Psoas muscle (tissue), 8 donors: ENCODE data around the gene PASK. TPM values are rescaled to one million over a fixed set of nuclear protein-coding genes. Genes with fewer than 3 reads are reported as not detected.

ENCODE experiments used
- ATAC-seq, 4 donors: fragments of 200-7000 bp; cut with Tn5 transposase; one replicate each; pipeline ENCODE4 v1.9.1; 2020; ENCODE audit warnings: moderate library complexity in 3 of 4, mild to moderate bottlenecking in 2 of 4
- DNase-seq, 2 donors: peaks; one replicate each; pipeline ENCODE4 v3.0.0-alpha.2; 2020
- H3K27ac ChIP-seq: fragments of 200-600 bp; one replicate; pipeline ENCODE4 v1.8.0; 2022
- H3K27me3 ChIP-seq, 3 donors: fragments of 200-600 bp in 1 of 3; one replicate each; pipeline versions ENCODE4 v1.6.1 to v1.8.0; 2013 to 2022; ENCODE audit warnings: low read length in 2 of 3, mild to moderate bottlenecking in 2 of 3, moderate library complexity in 1 of 3; ENCODE audit not compliant: insufficient read depth in 3 of 3
- H3K36me3 ChIP-seq, 2 donors: fragments of 200-600 bp in 1 of 2; one replicate each; pipeline versions ENCODE4 v1.6.1 to v1.8.0; 2013 to 2022; ENCODE audit warnings: low read depth in 1 of 2, mild to moderate bottlenecking in 1 of 2, moderate library complexity in 1 of 2; ENCODE audit not compliant: insufficient read depth in 1 of 2
- H3K4me1 ChIP-seq: fragments of 200-600 bp; one replicate; pipeline ENCODE4 v1.8.0; 2022
- H3K4me3 ChIP-seq: fragments of 200-600 bp; one replicate; pipeline ENCODE4 v1.8.0; 2022; ENCODE audit warnings: mild to moderate bottlenecking
- H3K9me3 ChIP-seq: fragments of 200-600 bp; one replicate; pipeline ENCODE4 v1.8.0; 2022
- CTCF ChIP-seq: fragments of 200-600 bp; IDR thresholded peaks from one replicate; pipeline ENCODE4 v1.8.0; 2022; ENCODE audit warnings: antibody characterized with exemption
- WGBS, 3 donors: extraction: QIAGEN DNeasy Blood & Tissue Kit; methylation state at CpG; one replicate each; pipeline versions ENCODE4 v1.1.6 to v1.1.7; 2013; 5-methylcytosine and 5-hydroxymethylcytosine counted together
- intact Hi-C, 2 donors: fragments of 100-400 bp; cut with DNase I; formaldehyde crosslinking; loops; one replicate each; pipeline versions ENCODE4 v1.11.0 to v1.14.2; 2022
- polyA plus RNA-seq, 3 donors: library from polyadenylated mRNA; stranded (reverse); fragments of 200-250 nt; gene quantifications; one replicate each; pipeline ENCODE4 v1.2.3, GENCODE V29; 2013
- total RNA-seq, 4 donors: library from RNA; stranded (reverse); fragmentation: NEBNext Ultra II Directional in 2 of 4; extraction: Animal tissue kit (Norgen Biotek cat#: 25700) in 2 of 4; gene quantifications; one replicate each; pipeline versions ENCODE4 v1.2.1 to v1.2.4, GENCODE V29; 2021 to 2023
- donor health status: healthy with polysubstance abuse.
- donor health status: DM: no; HTN: no; CAD: no; lungs with moderate emphysema.
- donor health status: Bipolar disorder and iron deficiency.
- donor health status: healthy.
- donor health status: DM: yes; HTN: yes; CAD: no.
- donor health status: DM: no; HTN: no; CAD: no.
- donor health status: DM: no; HTN: no; CAD: no.
- donor health status: DM: yes; HTN: yes; CAD: no.

Gene PASK
- total and polyA plus RNA-seq, 7 donors = 0.41 to 1.9 (median 0.95) TPM

- Histone ChIP-seq H3K4me3 (no peak overlapping the region), H3K27me3 (no peaks in the 10 kb centered on the region), H3K36me3 (peaks cover 0 to 91% of the 10 kb centered on the region in 2 donors), H3K4me1 (no peaks in the 10 kb centered on the region), H3K9me3 (no peaks in the 10 kb centered on the region), H3K27ac (no peak overlapping the region)
- ATAC-seq (no peak), DNase-seq (no peak)
- intact Hi-C loops = no loop called here
- 78 to 93% (median 85%) methylated on average over 9 of the region's 9 CpGs for WGBS, 3 donors
- TF ChIP-seq CTCF = no peak
These were observed 77.1 kb downstream of the PASK start for GRCh38 chr2:241072151-241072550.

- intact Hi-C loops = no loop called here
- no peaks in the 10 kb centered on the region for H3K9me3 ChIP-seq
- WGBS, 3 donors = 87 to 91% (median 90%) methylated on average over 20 to 25 of the region's 25 CpGs
- H3K27me3 ChIP-seq = no peaks in the 10 kb centered on the region
- no peak for TF ChIP-seq CTCF
- no peak for DNase-seq
- H3K36me3 ChIP-seq = peaks cover 0 to 91% of the 10 kb centered on the region in 2 donors
- H3K27ac ChIP-seq = no peak overlapping the region
- no peaks in the 10 kb centered on the region for H3K4me1 ChIP-seq
- no peak for ATAC-seq
- H3K4me3 ChIP-seq = no peak overlapping the region
These were observed 77.6 kb downstream of the PASK start for GRCh38 chr2:241071677-241072111.

GRCh38 chr2:241070811-241071676 is 78.2 kb downstream of the PASK start:
- no peak for TF ChIP-seq CTCF
- 80 to 87% (median 85%) methylated on average over 27 to 31 of the region's 31 CpGs for WGBS, 3 donors
- Histone ChIP-seq H3K4me3 (no peak overlapping the region), H3K27ac (no peak overlapping the region), H3K36me3 (peaks cover 0 to 91% of the 10 kb centered on the region in 2 donors), H3K4me1 (no peaks in the 10 kb centered on the region), H3K27me3 (no peaks in the 10 kb centered on the region), H3K9me3 (no peaks in the 10 kb centered on the region)
- DNase-seq (no peak), ATAC-seq (no peak)
- intact Hi-C loops = no loop called here

- intact Hi-C loops = no loop called here
- Histone ChIP-seq H3K27ac (no peak overlapping the region), H3K4me3 (no peak overlapping the region), H3K27me3 (no peaks in the 10 kb centered on the region), H3K9me3 (no peaks in the 10 kb centered on the region), H3K36me3 (peaks cover 0 to 88% of the 10 kb centered on the region in 2 donors), H3K4me1 (no peaks in the 10 kb centered on the region)
- DNase-seq = no peak
- WGBS, 3 donors = 88 to 92% (median 91%) methylated on average over 13 of the region's 13 CpGs
- no peak for TF ChIP-seq CTCF
- no peak for ATAC-seq
These were observed 78.9 kb downstream of the PASK start for GRCh38 chr2:241070361-241070760.
